K562 (cell line): ENCODE measurements around the gene MCTS1. TPM values are rescaled to one million over a fixed set of nuclear protein-coding genes. Genes with fewer than 3 reads are reported as not detected.

Experiments
- C11orf30 ChIP-seq: fragments of 450-650 bp; IDR thresholded peaks from 2 replicates; pipeline ENCODE4 v1.6.1; 2016; ENCODE audit warnings: low read depth, mild to moderate bottlenecking
- FOXJ2 ChIP-seq: fragments of 200-800 bp; sonication (Bioruptor generic); IDR thresholded peaks from 2 replicates; pipeline ENCODE4 v1.6.1; 2016; ENCODE audit warnings: missing genetic modification characterization, missing compliant biosample characterization
- TCF7L2 ChIP-seq: fragments of 150-350 bp; IDR thresholded peaks from 2 replicates; pipeline ENCODE4 v1.6.1; 2016; ENCODE audit warnings: low read depth, mild to moderate bottlenecking, low read length, moderate library complexity
- polyA plus RNA-seq, 8 experiments: library from polyadenylated mRNA; depleted of rRNA in 4 of 8; stranded (reverse) in 5 of 8; unstranded in 3 of 8; fragments of >200 nt; fragmentation: Nextera tagmentation in 2 of 8; fragmentation: Illumina TruSeq in 1 of 8; extraction: Ambion mirVana in 2 of 8; extraction: Trizol in 1 of 8; gene quantifications; 2 replicates each; pipeline versions ENCODE4 v1.2.1 to v1.2.3, GENCODE V29; 2011 to 2014; ENCODE audit warnings: inconsistent platforms in 1 of 8, missing spikeins in 1 of 8
- total RNA-seq, 7 experiments: library from RNA; depleted of rRNA in 6 of 7; stranded (reverse); fragments of >200 nt in 6 of 7; fragmentation: Illumina TruSeq in 2 of 7; extraction: Trizol in 2 of 7; gene quantifications; 2 replicates each; pipeline versions ENCODE4 v1.2.1 to v1.2.3, GENCODE V29; 2011 to 2021; ENCODE audit warnings: low replicate concordance in 1 of 7
- TF ChIP-seq, protein P1 (sequence below): fragments of 450-650 bp; IDR thresholded peaks from 2 replicates; pipeline ENCODE4 v1.6.1; 2016; ENCODE audit warnings: mild to moderate bottlenecking, moderate library complexity
- TF ChIP-seq, protein P2 (sequence below), 2 experiments: fragments of 450-650 bp; conservative IDR thresholded peaks; 2 replicates each; pipeline ENCODE4 v1.6.1; 2017; ENCODE audit warnings: mild to moderate bottlenecking in 2 of 2, moderate library complexity in 2 of 2
- TF ChIP-seq, protein P3 (sequence below): sonication (generic); formaldehyde crosslinking; IDR thresholded peaks from 2 replicates; pipeline ENCODE4 v1.8.1; 2023; ENCODE audit warnings: mild to moderate bottlenecking, missing genetic modification reagents
- TF ChIP-seq, protein P4 (sequence below): fragments of 450-650 bp; IDR thresholded peaks from 2 replicates; pipeline ENCODE4 v1.7.0; 2016; ENCODE audit warnings: borderline replicate concordance
- TF ChIP-seq, protein P5 (sequence below): fragments of 250-450 bp; sonication (Bioruptor Pico); IDR thresholded peaks from 2 replicates; pipeline ENCODE4 v1.9.0; 2021; ENCODE audit warnings: mild to moderate bottlenecking

Gene MCTS1
- total and polyA plus RNA-seq, 9 of the 15 experiments (the other 6 are each of a cell fraction or from before 2014, with no cell fraction given), result 65.3 to 300 (median 152) TPM

DNA sequence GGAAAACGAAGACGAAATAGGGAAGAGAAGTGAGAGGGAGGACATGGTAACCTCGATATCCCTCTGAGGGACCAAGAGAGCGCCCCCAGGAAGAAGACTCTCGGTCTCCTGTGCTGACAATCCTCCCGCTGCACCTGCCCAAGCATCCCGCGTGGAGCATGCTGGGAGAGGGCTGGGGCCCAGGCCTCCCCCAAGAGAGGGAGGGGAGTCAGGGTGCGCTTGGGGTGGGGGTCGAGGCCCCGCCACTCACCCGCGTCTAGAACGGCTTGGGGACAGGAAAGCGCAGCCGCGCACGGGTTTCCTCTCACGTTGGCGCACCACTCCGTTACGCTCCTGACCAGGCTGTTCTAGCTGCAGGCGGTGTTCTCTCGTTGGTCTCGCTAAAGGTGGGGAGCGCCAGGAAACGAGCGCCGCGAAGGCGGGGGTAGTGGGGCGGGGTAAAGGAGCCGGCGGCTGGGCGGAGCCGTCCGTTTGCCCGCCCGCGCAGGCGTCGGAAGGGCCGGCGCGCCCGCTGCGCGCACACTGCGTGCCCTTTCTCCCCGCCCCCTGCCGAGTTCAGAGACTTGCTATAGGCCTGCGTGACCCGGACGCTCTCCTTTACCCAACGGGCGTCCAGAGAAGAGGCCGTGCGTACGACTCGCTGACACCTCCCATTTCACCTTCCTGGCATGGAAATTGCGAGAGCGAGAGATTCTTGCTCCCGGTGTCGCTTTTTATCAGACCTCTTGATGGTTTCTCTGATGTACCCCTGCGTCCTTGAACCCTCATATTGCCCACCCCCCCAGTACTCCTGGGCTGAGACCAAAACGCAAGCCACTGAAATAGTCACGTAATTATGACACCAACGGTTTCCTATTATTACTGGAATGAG, 26.0 kb downstream of the MCTS1 start, which contains the start of gene C1GALT1C1 (continued):
- TF ChIP-seq, protein P1, sequence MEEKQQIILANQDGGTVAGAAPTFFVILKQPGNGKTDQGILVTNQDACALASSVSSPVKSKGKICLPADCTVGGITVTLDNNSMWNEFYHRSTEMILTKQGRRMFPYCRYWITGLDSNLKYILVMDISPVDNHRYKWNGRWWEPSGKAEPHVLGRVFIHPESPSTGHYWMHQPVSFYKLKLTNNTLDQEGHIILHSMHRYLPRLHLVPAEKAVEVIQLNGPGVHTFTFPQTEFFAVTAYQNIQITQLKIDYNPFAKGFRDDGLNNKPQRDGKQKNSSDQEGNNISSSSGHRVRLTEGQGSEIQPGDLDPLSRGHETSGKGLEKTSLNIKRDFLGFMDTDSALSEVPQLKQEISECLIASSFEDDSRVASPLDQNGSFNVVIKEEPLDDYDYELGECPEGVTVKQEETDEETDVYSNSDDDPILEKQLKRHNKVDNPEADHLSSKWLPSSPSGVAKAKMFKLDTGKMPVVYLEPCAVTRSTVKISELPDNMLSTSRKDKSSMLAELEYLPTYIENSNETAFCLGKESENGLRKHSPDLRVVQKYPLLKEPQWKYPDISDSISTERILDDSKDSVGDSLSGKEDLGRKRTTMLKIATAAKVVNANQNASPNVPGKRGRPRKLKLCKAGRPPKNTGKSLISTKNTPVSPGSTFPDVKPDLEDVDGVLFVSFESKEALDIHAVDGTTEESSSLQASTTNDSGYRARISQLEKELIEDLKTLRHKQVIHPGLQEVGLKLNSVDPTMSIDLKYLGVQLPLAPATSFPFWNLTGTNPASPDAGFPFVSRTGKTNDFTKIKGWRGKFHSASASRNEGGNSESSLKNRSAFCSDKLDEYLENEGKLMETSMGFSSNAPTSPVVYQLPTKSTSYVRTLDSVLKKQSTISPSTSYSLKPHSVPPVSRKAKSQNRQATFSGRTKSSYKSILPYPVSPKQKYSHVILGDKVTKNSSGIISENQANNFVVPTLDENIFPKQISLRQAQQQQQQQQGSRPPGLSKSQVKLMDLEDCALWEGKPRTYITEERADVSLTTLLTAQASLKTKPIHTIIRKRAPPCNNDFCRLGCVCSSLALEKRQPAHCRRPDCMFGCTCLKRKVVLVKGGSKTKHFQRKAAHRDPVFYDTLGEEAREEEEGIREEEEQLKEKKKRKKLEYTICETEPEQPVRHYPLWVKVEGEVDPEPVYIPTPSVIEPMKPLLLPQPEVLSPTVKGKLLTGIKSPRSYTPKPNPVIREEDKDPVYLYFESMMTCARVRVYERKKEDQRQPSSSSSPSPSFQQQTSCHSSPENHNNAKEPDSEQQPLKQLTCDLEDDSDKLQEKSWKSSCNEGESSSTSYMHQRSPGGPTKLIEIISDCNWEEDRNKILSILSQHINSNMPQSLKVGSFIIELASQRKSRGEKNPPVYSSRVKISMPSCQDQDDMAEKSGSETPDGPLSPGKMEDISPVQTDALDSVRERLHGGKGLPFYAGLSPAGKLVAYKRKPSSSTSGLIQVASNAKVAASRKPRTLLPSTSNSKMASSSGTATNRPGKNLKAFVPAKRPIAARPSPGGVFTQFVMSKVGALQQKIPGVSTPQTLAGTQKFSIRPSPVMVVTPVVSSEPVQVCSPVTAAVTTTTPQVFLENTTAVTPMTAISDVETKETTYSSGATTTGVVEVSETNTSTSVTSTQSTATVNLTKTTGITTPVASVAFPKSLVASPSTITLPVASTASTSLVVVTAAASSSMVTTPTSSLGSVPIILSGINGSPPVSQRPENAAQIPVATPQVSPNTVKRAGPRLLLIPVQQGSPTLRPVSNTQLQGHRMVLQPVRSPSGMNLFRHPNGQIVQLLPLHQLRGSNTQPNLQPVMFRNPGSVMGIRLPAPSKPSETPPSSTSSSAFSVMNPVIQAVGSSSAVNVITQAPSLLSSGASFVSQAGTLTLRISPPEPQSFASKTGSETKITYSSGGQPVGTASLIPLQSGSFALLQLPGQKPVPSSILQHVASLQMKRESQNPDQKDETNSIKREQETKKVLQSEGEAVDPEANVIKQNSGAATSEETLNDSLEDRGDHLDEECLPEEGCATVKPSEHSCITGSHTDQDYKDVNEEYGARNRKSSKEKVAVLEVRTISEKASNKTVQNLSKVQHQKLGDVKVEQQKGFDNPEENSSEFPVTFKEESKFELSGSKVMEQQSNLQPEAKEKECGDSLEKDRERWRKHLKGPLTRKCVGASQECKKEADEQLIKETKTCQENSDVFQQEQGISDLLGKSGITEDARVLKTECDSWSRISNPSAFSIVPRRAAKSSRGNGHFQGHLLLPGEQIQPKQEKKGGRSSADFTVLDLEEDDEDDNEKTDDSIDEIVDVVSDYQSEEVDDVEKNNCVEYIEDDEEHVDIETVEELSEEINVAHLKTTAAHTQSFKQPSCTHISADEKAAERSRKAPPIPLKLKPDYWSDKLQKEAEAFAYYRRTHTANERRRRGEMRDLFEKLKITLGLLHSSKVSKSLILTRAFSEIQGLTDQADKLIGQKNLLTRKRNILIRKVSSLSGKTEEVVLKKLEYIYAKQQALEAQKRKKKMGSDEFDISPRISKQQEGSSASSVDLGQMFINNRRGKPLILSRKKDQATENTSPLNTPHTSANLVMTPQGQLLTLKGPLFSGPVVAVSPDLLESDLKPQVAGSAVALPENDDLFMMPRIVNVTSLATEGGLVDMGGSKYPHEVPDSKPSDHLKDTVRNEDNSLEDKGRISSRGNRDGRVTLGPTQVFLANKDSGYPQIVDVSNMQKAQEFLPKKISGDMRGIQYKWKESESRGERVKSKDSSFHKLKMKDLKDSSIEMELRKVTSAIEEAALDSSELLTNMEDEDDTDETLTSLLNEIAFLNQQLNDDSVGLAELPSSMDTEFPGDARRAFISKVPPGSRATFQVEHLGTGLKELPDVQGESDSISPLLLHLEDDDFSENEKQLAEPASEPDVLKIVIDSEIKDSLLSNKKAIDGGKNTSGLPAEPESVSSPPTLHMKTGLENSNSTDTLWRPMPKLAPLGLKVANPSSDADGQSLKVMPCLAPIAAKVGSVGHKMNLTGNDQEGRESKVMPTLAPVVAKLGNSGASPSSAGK, result no peak
- TF ChIP-seq, protein P2, sequence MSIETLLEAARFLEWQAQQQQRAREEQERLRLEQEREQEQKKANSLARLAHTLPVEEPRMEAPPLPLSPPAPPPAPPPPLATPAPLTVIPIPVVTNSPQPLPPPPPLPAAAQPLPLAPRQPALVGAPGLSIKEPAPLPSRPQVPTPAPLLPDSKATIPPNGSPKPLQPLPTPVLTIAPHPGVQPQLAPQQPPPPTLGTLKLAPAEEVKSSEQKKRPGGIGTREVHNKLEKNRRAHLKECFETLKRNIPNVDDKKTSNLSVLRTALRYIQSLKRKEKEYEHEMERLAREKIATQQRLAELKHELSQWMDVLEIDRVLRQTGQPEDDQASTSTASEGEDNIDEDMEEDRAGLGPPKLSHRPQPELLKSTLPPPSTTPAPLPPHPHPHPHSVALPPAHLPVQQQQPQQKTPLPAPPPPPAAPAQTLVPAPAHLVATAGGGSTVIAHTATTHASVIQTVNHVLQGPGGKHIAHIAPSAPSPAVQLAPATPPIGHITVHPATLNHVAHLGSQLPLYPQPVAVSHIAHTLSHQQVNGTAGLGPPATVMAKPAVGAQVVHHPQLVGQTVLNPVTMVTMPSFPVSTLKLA (conservative IDR thresholded peaks at IDR 0.05), result peak; percentile 52 to 74; a peak in 3 of 4 replicates
- no peak for TF ChIP-seq FOXJ2 (tag)
- TF ChIP-seq C11orf30, result peak; percentile 50; the same call in 1 of the 2 replicates
- TF ChIP-seq, protein P3, sequence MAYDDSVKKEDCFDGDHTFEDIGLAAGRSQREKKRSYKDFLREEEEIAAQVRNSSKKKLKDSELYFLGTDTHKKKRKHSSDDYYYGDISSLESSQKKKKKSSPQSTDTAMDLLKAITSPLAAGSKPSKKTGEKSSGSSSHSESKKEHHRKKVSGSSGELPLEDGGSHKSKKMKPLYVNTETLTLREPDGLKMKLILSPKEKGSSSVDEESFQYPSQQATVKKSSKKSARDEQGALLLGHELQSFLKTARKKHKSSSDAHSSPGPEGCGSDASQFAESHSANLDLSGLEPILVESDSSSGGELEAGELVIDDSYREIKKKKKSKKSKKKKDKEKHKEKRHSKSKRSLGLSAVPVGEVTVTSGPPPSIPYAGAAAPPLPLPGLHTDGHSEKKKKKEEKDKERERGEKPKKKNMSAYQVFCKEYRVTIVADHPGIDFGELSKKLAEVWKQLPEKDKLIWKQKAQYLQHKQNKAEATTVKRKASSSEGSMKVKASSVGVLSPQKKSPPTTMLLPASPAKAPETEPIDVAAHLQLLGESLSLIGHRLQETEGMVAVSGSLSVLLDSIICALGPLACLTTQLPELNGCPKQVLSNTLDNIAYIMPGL, result 0 out of 2 replicates have a peak, but pooled peaks have one; percentile 63
- TF ChIP-seq, protein P4, sequence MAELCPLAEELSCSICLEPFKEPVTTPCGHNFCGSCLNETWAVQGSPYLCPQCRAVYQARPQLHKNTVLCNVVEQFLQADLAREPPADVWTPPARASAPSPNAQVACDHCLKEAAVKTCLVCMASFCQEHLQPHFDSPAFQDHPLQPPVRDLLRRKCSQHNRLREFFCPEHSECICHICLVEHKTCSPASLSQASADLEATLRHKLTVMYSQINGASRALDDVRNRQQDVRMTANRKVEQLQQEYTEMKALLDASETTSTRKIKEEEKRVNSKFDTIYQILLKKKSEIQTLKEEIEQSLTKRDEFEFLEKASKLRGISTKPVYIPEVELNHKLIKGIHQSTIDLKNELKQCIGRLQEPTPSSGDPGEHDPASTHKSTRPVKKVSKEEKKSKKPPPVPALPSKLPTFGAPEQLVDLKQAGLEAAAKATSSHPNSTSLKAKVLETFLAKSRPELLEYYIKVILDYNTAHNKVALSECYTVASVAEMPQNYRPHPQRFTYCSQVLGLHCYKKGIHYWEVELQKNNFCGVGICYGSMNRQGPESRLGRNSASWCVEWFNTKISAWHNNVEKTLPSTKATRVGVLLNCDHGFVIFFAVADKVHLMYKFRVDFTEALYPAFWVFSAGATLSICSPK, result no peak
- TF ChIP-seq TCF7L2, result no peak
- TF ChIP-seq, protein P5, sequence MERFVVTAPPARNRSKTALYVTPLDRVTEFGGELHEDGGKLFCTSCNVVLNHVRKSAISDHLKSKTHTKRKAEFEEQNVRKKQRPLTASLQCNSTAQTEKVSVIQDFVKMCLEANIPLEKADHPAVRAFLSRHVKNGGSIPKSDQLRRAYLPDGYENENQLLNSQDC (CRISPR knock-in tag), result no peak
